Ovary (tissue), 9 donors: Measurements from ENCODE around the gene HSPB7. TPM values are rescaled to one million over a fixed set of nuclear protein-coding genes. Genes with fewer than 3 reads are reported as not detected.

ENCODE experiments used
- DNase-seq, 5 donors: peaks; one replicate each; pipeline ENCODE4 v3.0.0-alpha.2; 2019 to 2020
- H3K27ac ChIP-seq, 2 donors: fragments of 200-600 bp; one replicate each; pipeline versions ENCODE4 v1.5.1 to v1.8.0; 2019 to 2022
- H3K27me3 ChIP-seq: fragments of 200-600 bp; one replicate; pipeline ENCODE4 v1.8.0; 2022
- H3K36me3 ChIP-seq: fragments of 200-600 bp; sonication (generic); one replicate; pipeline ENCODE4 v1.5.1; 2019
- H3K4me1 ChIP-seq: one replicate; pipeline ENCODE4 v1.8.1; 2013; ENCODE audit warnings: mild to moderate bottlenecking, moderate library complexity; ENCODE audit not compliant: insufficient read depth
- H3K4me3 ChIP-seq: fragments of 200-600 bp; sonication (generic); one replicate; pipeline ENCODE4 v1.5.1; 2017
- H3K9me3 ChIP-seq, 2 donors: fragments of 200-600 bp in 1 of 2; sonication (generic) in 1 of 2; one replicate each; pipeline versions ENCODE4 v1.5.1 to v1.8.1; 2013 to 2019; ENCODE audit warnings: mild to moderate bottlenecking in 1 of 2, moderate library complexity in 1 of 2
- EP300 ChIP-seq: sonication (generic); formaldehyde crosslinking; IDR thresholded peaks from one replicate; pipeline ENCODE4 v1.6.1; 2017; ENCODE audit warnings: antibody characterized with exemption
- POLR2A ChIP-seq: fragments of 450-650 bp; IDR thresholded peaks from one replicate; pipeline ENCODE4 v1.6.1; 2017; ENCODE audit warnings: antibody characterized with exemption, mild to moderate bottlenecking, moderate library complexity
- WGBS, 3 donors: extraction: QIAGEN DNeasy Blood & Tissue Kit in 1 of 3; methylation state at CpG; one replicate each; pipeline versions ENCODE4 v1.1.5 to v1.1.7; 2013 to 2017; 5-methylcytosine and 5-hydroxymethylcytosine counted together
- intact Hi-C, 4 donors: fragments of 100-400 bp; cut with DNase I; formaldehyde crosslinking; loops; one replicate each; pipeline versions ENCODE4 v1.11.0 to v1.15.1; 2022 to 2023
- polyA plus RNA-seq, 2 donors: library from polyadenylated mRNA; stranded (reverse); fragments of 200-250 nt in 1 of 2; fragments of 350-450 nt in 1 of 2; fragmentation: Illumina TruSeq in 1 of 2; extraction: RNeasy Lipid Tissue Mini Kit (QIAGEN cat#74804) in 1 of 2; gene quantifications; one replicate each; pipeline ENCODE4 v1.2.3, GENCODE V29; 2013 to 2014
- total RNA-seq, 7 donors: library from RNA; depleted of rRNA in 2 of 7; stranded (reverse); fragments of >200 nt in 2 of 7; fragmentation: NEBNext Ultra II Directional in 3 of 7; extraction: Animal tissue kit (Norgen Biotek cat#: 25700) in 3 of 7; gene quantifications; one replicate each; pipeline versions ENCODE4 v1.1.0 to v1.2.4, GENCODE V29; 2016 to 2023
- TF ChIP-seq, protein P1 (sequence below), 3 donors: fragments of 450-650 bp in 2 of 3; fragments of 200-600 bp in 1 of 3; IDR thresholded peaks; one replicate each; pipeline versions ENCODE4 v1.5.1 to v1.8.0; 2016 to 2022; ENCODE audit warnings: antibody characterized with exemption in 3 of 3, mild to moderate bottlenecking in 1 of 3
- donor health status: DM: no; HTN: no; CAD: no; lungs with moderate emphysema.
- donor health status: DM: no; HTN: no; CAD: no.
- donor health status: Bipolar disorder and iron deficiency.
- donor health status: DM: yes; HTN: yes; CAD: no.
- donor health status: DM: no; HTN: no; CAD: no.
- donor health status: DM: yes; HTN: yes; CAD: no.

Gene HSPB7
- total and polyA plus RNA-seq, 9 donors, result 1.9 to 68.7 (median 30.9) TPM

DNA sequence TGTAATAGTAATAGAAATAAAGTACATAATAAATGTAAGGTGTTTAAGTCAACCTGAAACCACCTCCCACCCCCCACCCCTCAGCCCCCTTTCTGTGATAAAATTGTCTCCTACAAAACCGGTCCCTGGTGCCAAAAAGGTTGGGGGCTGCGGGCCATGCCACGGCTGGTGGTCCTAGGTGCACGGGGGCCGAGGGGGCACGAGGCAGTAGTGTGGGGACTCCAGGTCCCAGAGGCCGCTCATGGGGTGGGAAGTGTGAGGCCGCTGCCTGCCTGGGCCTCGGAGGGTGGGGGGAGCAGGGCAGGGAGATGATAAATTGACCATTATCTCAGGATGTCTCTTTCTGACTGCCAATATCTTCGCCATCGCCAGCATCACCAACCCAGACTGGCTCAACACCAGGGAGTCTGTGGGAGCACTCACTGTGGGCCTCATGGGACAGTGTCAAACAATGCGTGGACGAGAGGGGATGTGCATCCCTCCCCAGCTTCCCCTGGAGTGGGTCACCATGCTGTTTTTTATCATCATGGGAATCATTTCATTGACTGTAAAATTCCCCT, 48.4 kb downstream of the HSPB7 start:
- no peaks in the 10 kb centered on the region for H3K36me3 ChIP-seq
- DNase-seq, result no peak
- no peak overlapping the region for H3K27ac ChIP-seq
- no peak overlapping the region for H3K4me3 ChIP-seq
- no peaks in the 10 kb centered on the region for H3K9me3 ChIP-seq
- 93 to 97% (median 94%) methylated on average over 13 of the region's 13 CpGs for WGBS, 3 donors
- intact Hi-C loops, result no loop called here
- H3K27me3 ChIP-seq, result no peaks in the 10 kb centered on the region
- TF ChIP-seq, protein P1, sequence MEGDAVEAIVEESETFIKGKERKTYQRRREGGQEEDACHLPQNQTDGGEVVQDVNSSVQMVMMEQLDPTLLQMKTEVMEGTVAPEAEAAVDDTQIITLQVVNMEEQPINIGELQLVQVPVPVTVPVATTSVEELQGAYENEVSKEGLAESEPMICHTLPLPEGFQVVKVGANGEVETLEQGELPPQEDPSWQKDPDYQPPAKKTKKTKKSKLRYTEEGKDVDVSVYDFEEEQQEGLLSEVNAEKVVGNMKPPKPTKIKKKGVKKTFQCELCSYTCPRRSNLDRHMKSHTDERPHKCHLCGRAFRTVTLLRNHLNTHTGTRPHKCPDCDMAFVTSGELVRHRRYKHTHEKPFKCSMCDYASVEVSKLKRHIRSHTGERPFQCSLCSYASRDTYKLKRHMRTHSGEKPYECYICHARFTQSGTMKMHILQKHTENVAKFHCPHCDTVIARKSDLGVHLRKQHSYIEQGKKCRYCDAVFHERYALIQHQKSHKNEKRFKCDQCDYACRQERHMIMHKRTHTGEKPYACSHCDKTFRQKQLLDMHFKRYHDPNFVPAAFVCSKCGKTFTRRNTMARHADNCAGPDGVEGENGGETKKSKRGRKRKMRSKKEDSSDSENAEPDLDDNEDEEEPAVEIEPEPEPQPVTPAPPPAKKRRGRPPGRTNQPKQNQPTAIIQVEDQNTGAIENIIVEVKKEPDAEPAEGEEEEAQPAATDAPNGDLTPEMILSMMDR (IDR thresholded peaks at IDR 0.05), result no peak
- no peak for TF ChIP-seq POLR2A
- no peak for TF ChIP-seq EP300
- peaks cover 4% of the 10 kb centered on the region for H3K4me1 ChIP-seq

DNA sequence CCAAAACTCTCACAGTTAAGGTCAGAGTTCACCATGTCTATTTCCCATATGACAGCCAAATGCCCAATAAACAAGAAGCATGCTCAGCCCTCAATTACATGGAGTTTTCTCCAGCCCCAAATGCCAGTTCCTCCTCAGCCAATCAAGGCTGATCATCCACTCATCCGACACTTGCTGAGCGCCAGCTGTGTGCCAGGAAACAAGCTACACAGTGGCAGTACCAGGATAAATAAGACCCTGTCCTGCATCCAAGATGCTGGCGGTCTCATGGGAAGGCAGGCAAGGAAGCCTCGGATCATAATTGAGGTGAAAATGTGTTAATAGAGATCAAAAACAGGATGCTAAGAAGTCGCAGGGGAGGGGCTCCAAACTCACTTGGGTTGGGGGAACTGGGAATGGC, 49.7 kb downstream of the HSPB7 start:
- Histone ChIP-seq H3K27me3 (no peaks in the 10 kb centered on the region), H3K9me3 (no peaks in the 10 kb centered on the region), H3K27ac (no peak overlapping the region), H3K36me3 (no peaks in the 10 kb centered on the region), H3K4me1 (peaks cover 3% of the 10 kb centered on the region), H3K4me3 (no peak overlapping the region)
- DNase-seq, result no peak
- no peak for TF ChIP-seq EP300
- no peak for TF ChIP-seq POLR2A
- TF ChIP-seq, protein P1 (IDR thresholded peaks at IDR 0.05), result no peak
- intact Hi-C loops, result no loop called here
- 87 to 93% (median 91%) methylated on average over 5 of the region's 5 CpGs for WGBS, 3 donors

DNA sequence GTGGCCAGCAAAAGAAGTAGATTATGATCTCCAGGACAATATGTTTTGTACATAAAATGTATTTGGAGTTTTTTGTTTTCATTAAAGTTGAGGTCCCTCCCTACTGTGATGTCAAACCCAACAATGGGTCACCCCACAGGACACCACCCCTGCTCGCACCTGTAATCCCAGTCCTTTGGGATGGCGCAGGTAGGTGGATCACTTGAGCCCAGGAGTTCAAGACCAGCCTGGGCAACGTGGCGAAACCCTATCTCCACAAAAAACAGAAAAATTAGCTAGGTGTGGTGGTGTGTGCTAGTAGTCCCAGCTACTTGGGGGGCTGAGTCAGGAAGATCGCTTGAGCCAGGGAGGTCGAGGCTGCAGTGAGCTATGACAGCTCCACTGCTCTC, 50.9 kb downstream of the HSPB7 start:
- H3K4me1 ChIP-seq, result peaks cover 10% of the 10 kb centered on the region
- TF ChIP-seq POLR2A, result no peak
- TF ChIP-seq, protein P1 (IDR thresholded peaks at IDR 0.05), result no peak
- TF ChIP-seq EP300, result no peak
- intact Hi-C loops, result no loop called here
- DNase-seq, result no peak
- H3K9me3 ChIP-seq, result no peaks in the 10 kb centered on the region
- no peak overlapping the region for H3K27ac ChIP-seq
- no peaks in the 10 kb centered on the region for H3K36me3 ChIP-seq
- no peaks in the 10 kb centered on the region for H3K27me3 ChIP-seq
- no peak overlapping the region for H3K4me3 ChIP-seq
- WGBS, 3 donors, result 92 to 96% (median 94%) methylated on average over 6 of the region's 6 CpGs

DNA sequence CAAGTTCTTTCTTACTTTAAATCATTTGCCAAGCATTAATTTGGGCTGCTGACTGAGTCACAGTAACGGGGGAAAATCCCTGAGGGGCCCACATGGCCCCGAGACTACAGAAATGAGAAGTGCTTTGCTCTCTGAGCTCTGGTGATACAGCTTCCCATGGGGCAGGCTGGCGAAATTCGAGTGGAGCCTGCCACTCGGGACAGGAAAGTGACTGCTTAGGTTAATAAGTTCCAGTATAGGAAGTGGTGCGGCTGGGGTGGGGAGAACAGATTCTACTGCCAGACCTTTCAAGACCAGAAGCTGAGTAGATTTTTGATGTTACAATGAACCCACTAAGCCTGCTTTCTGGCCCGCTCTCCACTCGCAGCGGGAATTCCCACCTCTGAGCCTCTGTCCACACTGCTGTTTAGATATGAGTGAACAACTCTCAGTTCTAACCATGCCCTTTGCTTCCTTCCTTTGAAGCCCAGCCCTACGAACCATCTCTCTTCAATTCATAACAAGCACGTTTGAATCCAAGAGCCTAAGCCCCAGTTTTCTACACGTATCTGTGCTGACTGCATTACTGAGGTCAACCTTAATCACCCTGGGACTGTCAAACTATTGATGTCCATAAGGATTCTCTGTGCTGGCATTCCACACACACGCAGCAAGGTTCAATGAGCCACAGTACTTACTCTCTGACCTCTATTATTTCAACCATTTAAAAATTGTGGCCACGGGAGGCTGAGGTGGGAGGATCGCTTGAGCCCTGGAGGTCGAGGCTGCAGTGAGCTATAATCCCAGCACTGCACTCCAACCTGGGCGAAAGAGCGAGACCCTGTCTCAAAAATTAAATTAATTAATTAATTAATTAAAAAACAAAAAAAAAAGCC, 51.5 kb downstream of the HSPB7 start:
- no peak overlapping the region for H3K4me3 ChIP-seq
- no peaks in the 10 kb centered on the region for H3K9me3 ChIP-seq
- no peaks in the 10 kb centered on the region for H3K27me3 ChIP-seq
- H3K4me1 ChIP-seq, result peaks cover 10% of the 10 kb centered on the region
- no peaks in the 10 kb centered on the region for H3K36me3 ChIP-seq
- intact Hi-C loops, result no loop called here
- 74 to 75% (median 75%) methylated on average over 18 of the region's 18 CpGs for WGBS, 3 donors
- TF ChIP-seq, protein P1 (IDR thresholded peaks at IDR 0.05), result no peak
- TF ChIP-seq EP300 (no peak), POLR2A (no peak)
- no peak overlapping the region for H3K27ac ChIP-seq
- DNase-seq, result no peak
